Measurements from ENCODE around the gene MSI2.

GRCh38 chr17:57649191-57649590 is 392.9 kb downstream of the MSI2 start:
- TF ChIP-seq CTCF (IDR thresholded peaks at IDR 0.05; ENCODE audit: low read depth, low read length, poor library complexity, severe bottlenecking): no peak
- TF ChIP-seq EZH2phosphoT487 (IDR thresholded peaks at IDR 0.05; ENCODE audit: borderline replicate concordance, low read length): no peak

Data from DOHH2 (cell line).